Measurements from ENCODE around the gene LCE1B. TPM values are rescaled to one million over a fixed set of nuclear protein-coding genes. Genes with fewer than 3 reads are reported as not detected.

The LCE1B gene, protein sequence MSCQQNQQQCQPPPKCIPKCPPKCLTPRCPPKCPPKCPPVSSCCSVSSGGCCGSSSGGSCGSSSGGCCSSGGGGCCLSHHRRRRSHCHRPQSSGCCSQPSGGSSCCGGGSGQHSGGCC
- not detected for total RNA-seq
- polyA plus RNA-seq, result not detected
- long read RNA-seq, donor 1, result 0 reads
- long read RNA-seq, donor 2, result 0 reads
- long read RNA-seq, donor 3, result 0 reads

GRCh38 chr1:152811671-152812070 is at the start of gene LCE1B:
Gene LCE1B (plus strand): TSS chr1:152811971. CDS start chr1:152812447, 476 bp downstream.
- no peaks in the 10 kb centered on the region for H3K27me3 ChIP-seq
- H3K4me1 ChIP-seq (ENCODE audit: insufficient read depth), result no peaks in the 10 kb centered on the region
- intact Hi-C loops (cut with DNase I), result no loop called here
- TF ChIP-seq POLR2A (IDR thresholded peaks at IDR 0.05), result no peak
- TF ChIP-seq CTCF (IDR thresholded peaks at IDR 0.05), result no peak
- TF ChIP-seq EP300 (IDR thresholded peaks at IDR 0.05), result no peak
- H3K27ac ChIP-seq, result no peak within 1 kb of the TSS
- DNase-seq, result no peak
- H3K36me3 ChIP-seq, result no peaks in the 10 kb centered on the region
- 91 to 94% (median 92%) methylated on average over 2 of the region's 2 CpGs for WGBS, 3 donors
- no peak within 1 kb of the TSS for H3K4me3 ChIP-seq
- H3K9me3 ChIP-seq, result no peaks in the 10 kb centered on the region

DNA sequence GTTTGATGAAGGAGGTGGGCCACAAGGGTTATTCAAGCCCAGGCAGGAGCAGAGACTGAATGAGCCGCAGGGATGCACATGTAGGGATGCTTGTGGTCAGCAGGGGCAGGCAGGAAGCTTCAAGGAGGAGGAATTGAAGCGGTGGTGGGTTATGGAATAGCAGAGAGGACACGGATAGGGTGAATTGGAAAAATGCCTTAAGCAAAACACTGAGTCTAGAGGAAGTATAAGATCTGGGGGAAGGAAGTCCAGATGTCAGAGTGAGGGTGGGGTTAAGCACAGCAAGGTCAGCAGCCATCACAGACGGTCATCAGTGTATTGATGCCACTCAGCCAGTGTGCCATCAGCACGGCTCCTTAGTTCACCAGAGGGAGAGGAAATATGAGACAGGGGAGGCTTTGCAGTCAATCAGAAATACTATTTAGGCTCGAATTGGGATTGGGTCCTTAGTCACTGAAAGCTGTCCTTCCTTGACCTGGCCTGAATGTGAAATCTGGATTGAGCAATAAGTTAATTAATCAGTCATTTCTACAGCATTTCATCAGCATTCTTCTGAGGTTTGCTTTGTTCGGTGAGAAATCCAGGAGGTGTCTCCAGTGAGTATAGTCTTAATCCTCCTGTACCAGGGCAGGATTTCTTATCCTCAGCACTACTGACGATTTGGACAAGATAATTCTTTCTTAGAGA is 42.8 kb upstream of the LCE1B start:
- Histone ChIP-seq H3K4me3 (no peak overlapping the region), H3K4me1 (ENCODE audit: insufficient read depth) (no peaks in the 10 kb centered on the region), H3K27me3 (no peaks in the 10 kb centered on the region), H3K27ac (no peak overlapping the region), H3K9me3 (no peaks in the 10 kb centered on the region), H3K36me3 (no peaks in the 10 kb centered on the region)
- intact Hi-C loops (cut with DNase I), result no loop called here
- TF ChIP-seq CTCF (IDR thresholded peaks at IDR 0.05), result no peak
- TF ChIP-seq POLR2A (IDR thresholded peaks at IDR 0.05), result no peak
- TF ChIP-seq EP300 (IDR thresholded peaks at IDR 0.05), result no peak
- no peak for DNase-seq
- 61 to 65% (median 64%) methylated on average over 8 of the region's 8 CpGs for WGBS, 3 donors

- no peak overlapping the region for H3K27ac ChIP-seq
- H3K4me1 ChIP-seq (ENCODE audit: insufficient read depth), result no peaks in the 10 kb centered on the region
- no peaks in the 10 kb centered on the region for H3K27me3 ChIP-seq
- H3K36me3 ChIP-seq, result no peaks in the 10 kb centered on the region
- intact Hi-C loops (cut with DNase I), result no loop called here
- WGBS, 3 donors, result 67 to 85% (median 75%) methylated on average over 1 of the region's 1 CpG
- no peaks in the 10 kb centered on the region for H3K9me3 ChIP-seq
- DNase-seq, result no peak
- TF ChIP-seq EP300 (IDR thresholded peaks at IDR 0.05), result no peak
- TF ChIP-seq POLR2A (IDR thresholded peaks at IDR 0.05), result no peak
- TF ChIP-seq CTCF (IDR thresholded peaks at IDR 0.05), result no peak
- H3K4me3 ChIP-seq, result no peak overlapping the region
These were observed 41.4 kb upstream of the LCE1B start for GRCh38 chr1:152770411-152770810.

DNA sequence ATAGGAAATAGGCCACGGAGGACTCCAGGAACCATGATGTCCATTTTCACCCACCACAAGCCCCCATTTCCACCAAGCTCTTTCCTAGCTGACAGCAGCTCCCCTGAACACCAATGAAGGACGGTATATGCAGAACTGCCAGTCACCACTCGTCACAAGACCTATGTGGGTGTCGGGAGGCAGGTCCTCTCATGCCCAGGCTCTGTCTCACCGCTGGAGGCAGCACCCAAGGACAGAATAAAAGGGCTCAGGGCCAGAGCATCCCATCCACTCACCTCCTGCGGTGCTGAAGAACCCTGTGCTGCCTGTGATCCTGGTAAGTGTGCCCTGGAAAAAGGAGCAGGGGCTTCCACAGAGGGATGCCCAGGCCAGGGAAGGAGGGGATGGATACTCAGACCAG is 36.9 kb upstream of the LCE1B start, which contains the start of gene LCE1F:
TSS of gene LCE1F (plus strand) at position 266 of the 400 bp plus-strand sequence. CDS start 1,232 bp downstream, outside the sequence.
- TF ChIP-seq EP300 (IDR thresholded peaks at IDR 0.05) (no peak), POLR2A (IDR thresholded peaks at IDR 0.05) (no peak), CTCF (IDR thresholded peaks at IDR 0.05) (no peak)
- WGBS, 3 donors, result 69 to 78% (median 73%) methylated on average over 6 of the region's 6 CpGs
- no peak within 1 kb of the TSS for H3K4me3 ChIP-seq
- H3K27me3 ChIP-seq, result no peaks in the 10 kb centered on the region
- H3K36me3 ChIP-seq, result no peaks in the 10 kb centered on the region
- no peak for DNase-seq
- intact Hi-C loops (cut with DNase I), result no loop called here
- no peak within 1 kb of the TSS for H3K27ac ChIP-seq
- H3K4me1 ChIP-seq (ENCODE audit: insufficient read depth), result no peaks in the 10 kb centered on the region
- H3K9me3 ChIP-seq, result no peaks in the 10 kb centered on the region

Measured in ovary (tissue), 10 donors.